H1 (cell line): ENCODE data around the gene S100PBP. TPM values are rescaled to one million over a fixed set of nuclear protein-coding genes. Genes with fewer than 3 reads are reported as not detected.
A peak's percentile ranks its signal among the peaks of the same experiment; 100 is the strongest.

Experiments used
- CTCF ChIA-PET: fragments of 300-600 bp; sonication (Branson Sonifier 250); formaldehyde crosslinking; loops from one replicate; lab custom pipeline; 2021; ENCODE audit not compliant: partially characterized antibody; lab: Charles Lee
- POLR2A ChIA-PET: fragments of 300-600 bp; sonication (Branson Sonifier 250); formaldehyde crosslinking; loops from one replicate; lab custom pipeline; 2021; ENCODE audit warnings: inconsistent platforms; ENCODE audit not compliant: partially characterized antibody; lab: Charles Lee
- DNase-seq, 2 experiments: peaks; one replicate each; pipeline versions ENCODE4 v3.0.0 to v3.0.0-alpha.2; 2010 to 2022; ENCODE audit warnings: low spot score in 2 of 2, low read depth in 1 of 2, mixed read lengths in 1 of 2
- FAIRE-seq: peaks from 2 replicates; lab custom pipeline; 2011; peaks lifted over from hg19 to GRCh38; lab: Jason Lieb, UNC
- H2AFZ ChIP-seq: 2 replicates; pipeline ENCODE4 v1.8.1; 2012; ENCODE audit warnings: low read length, inconsistent platforms
- H2AK5ac ChIP-seq: 2 replicates; pipeline ENCODE4 v1.6.1; 2013; ENCODE audit warnings: low read depth, low read length
- H2BK120ac ChIP-seq: replicated peaks from 2 replicates; pipeline ENCODE3; 2013; ENCODE audit warnings: low read depth, low read length, inconsistent platforms
- H2BK12ac ChIP-seq: 2 replicates; pipeline ENCODE4 v1.6.1; 2013; ENCODE audit warnings: low read depth, low read length
- H2BK15ac ChIP-seq: 2 replicates; pipeline ENCODE4 v1.6.1; 2013; ENCODE audit warnings: low read length
- H2BK20ac ChIP-seq: 2 replicates; pipeline ENCODE4 v1.6.1; 2013; ENCODE audit warnings: low read length
- H2BK5ac ChIP-seq: 2 replicates; pipeline ENCODE4 v1.6.1; 2013; ENCODE audit warnings: low read depth, low read length
- H3K14ac ChIP-seq: 2 replicates; pipeline ENCODE4 v1.6.1; 2013; ENCODE audit warnings: inconsistent platforms; ENCODE audit not compliant: insufficient read length
- H3K18ac ChIP-seq: 2 replicates; pipeline ENCODE4 v1.6.1; 2013; ENCODE audit warnings: low read length; ENCODE audit errors: extremely low read depth
- H3K23ac ChIP-seq: 2 replicates; pipeline ENCODE4 v1.6.1; 2013; ENCODE audit warnings: inconsistent platforms; ENCODE audit not compliant: insufficient read length
- H3K23me2 ChIP-seq: 2 replicates; pipeline ENCODE4 v1.6.1; 2013; ENCODE audit warnings: low read depth, low read length
- H3K27ac ChIP-seq: 2 replicates; pipeline ENCODE4 v1.6.1; 2011; ENCODE audit warnings: low read depth, low read length, inconsistent platforms
- H3K27me3 ChIP-seq, 4 experiments: replicated peaks in 1 of 4; 1 replicate in 1 of 4; 2 replicates in 3 of 4; pipeline versions ENCODE4 v1.6.1 to v1.8.1; 2011 to 2013; ENCODE audit warnings: low read length in 3 of 4, mild to moderate bottlenecking in 3 of 4, inconsistent platforms in 2 of 4, mixed read lengths in 2 of 4, moderate library complexity in 1 of 4; ENCODE audit not compliant: control insufficient read depth in 3 of 4, insufficient read depth in 3 of 4; ENCODE audit errors: extremely low read depth in 1 of 4
- H3K36me3 ChIP-seq, 4 experiments: 2 replicates each; pipeline versions ENCODE4 v1.6.1 to v1.8.1; 2011 to 2013; ENCODE audit warnings: mild to moderate bottlenecking in 4 of 4, low read length in 3 of 4, moderate library complexity in 2 of 4, control low read depth in 1 of 4, inconsistent platforms in 1 of 4; ENCODE audit not compliant: insufficient read depth in 4 of 4, control insufficient read depth in 2 of 4
- H3K4ac ChIP-seq: replicated peaks from 2 replicates; pipeline ENCODE3; 2013; ENCODE audit warnings: low read length, low read depth, mixed read lengths, inconsistent platforms; ENCODE audit not compliant: insufficient read length
- H3K4me1 ChIP-seq, 4 experiments: replicated peaks in 1 of 4; 1 replicate in 1 of 4; 2 replicates in 3 of 4; pipeline versions ENCODE4 v1.6.1 to v1.8.1; 2011 to 2013; ENCODE audit warnings: low read length in 3 of 4, inconsistent platforms in 2 of 4, mixed read lengths in 1 of 4; ENCODE audit not compliant: insufficient read depth in 4 of 4, control insufficient read depth in 3 of 4
- H3K4me2 ChIP-seq, 2 experiments: 2 replicates each; pipeline versions ENCODE4 v1.6.1 to v1.8.1; 2011 to 2013; ENCODE audit warnings: low read depth in 2 of 2, low read length in 2 of 2, control low read depth in 1 of 2, inconsistent platforms in 1 of 2, mild to moderate bottlenecking in 1 of 2; ENCODE audit not compliant: insufficient read depth in 1 of 2
- H3K4me3 ChIP-seq, 4 experiments: fragments of 200-600, 300-600 bp in 1 of 4; sonication (generic), shearing (Covaris generic), sonication (Bioruptor Twin) in 1 of 4; 2 replicates each; pipeline versions ENCODE4 v1.5.1 to v1.8.1; 2011 to 2016; ENCODE audit warnings: low read length in 4 of 4, low read depth in 3 of 4, control low read depth in 2 of 4, inconsistent platforms in 2 of 4, mild to moderate bottlenecking in 2 of 4, mixed read lengths in 1 of 4, moderate library complexity in 1 of 4; ENCODE audit not compliant: insufficient read depth in 2 of 4; ENCODE audit errors: extremely low read depth in 1 of 4
- H3K56ac ChIP-seq: replicated peaks from 2 replicates; pipeline ENCODE3; 2013; ENCODE audit warnings: low read depth, mild to moderate bottlenecking, mixed read lengths, low read length, inconsistent platforms; ENCODE audit not compliant: insufficient read length
- H3K79me1 ChIP-seq: 2 replicates; pipeline ENCODE4 v1.6.1; 2013; ENCODE audit warnings: low read depth, low read length, control low read depth
- H3K79me2 ChIP-seq, 2 experiments: 2 replicates each; pipeline versions ENCODE4 v1.6.1 to v1.8.1; 2012 to 2013; ENCODE audit warnings: low read length in 2 of 2, mild to moderate bottlenecking in 2 of 2, inconsistent platforms in 1 of 2; ENCODE audit not compliant: insufficient read depth in 2 of 2, control insufficient read depth in 1 of 2
- H3K9ac ChIP-seq, 4 experiments: replicated peaks in 1 of 4; 1 replicate in 1 of 4; 2 replicates in 3 of 4; pipeline versions ENCODE4 v1.6.1 to v1.8.1; 2011 to 2013; ENCODE audit warnings: low read depth in 3 of 4, low read length in 3 of 4, control low read depth in 2 of 4, mild to moderate bottlenecking in 2 of 4, moderate library complexity in 2 of 4, inconsistent platforms in 1 of 4; ENCODE audit errors: extremely low read depth in 1 of 4
- H3K9me3 ChIP-seq, 2 experiments: 2 replicates each; pipeline versions ENCODE4 v1.6.1 to v1.8.1; 2012 to 2013; ENCODE audit warnings: mild to moderate bottlenecking in 2 of 2, moderate library complexity in 2 of 2, control low read depth in 1 of 2, inconsistent platforms in 1 of 2, low read depth in 1 of 2, low read length in 1 of 2, mixed read lengths in 1 of 2; ENCODE audit not compliant: insufficient read depth in 2 of 2
- H4K20me1 ChIP-seq, 2 experiments: replicated peaks in 1 of 2; 2 replicates each; pipeline versions ENCODE3 to v1.8.1; 2011 to 2013; ENCODE audit warnings: inconsistent platforms in 2 of 2, low read length in 2 of 2, mild to moderate bottlenecking in 1 of 2; ENCODE audit not compliant: insufficient read depth in 2 of 2, control insufficient read depth in 1 of 2
- H4K5ac ChIP-seq: 2 replicates; pipeline ENCODE4 v1.6.1; 2013; ENCODE audit warnings: low read length, low read depth, mixed read lengths, inconsistent platforms; ENCODE audit not compliant: insufficient read length
- H4K8ac ChIP-seq: 2 replicates; pipeline ENCODE4 v1.8.0; 2013; ENCODE audit warnings: mild to moderate bottlenecking, moderate library complexity, low read length, inconsistent platforms; ENCODE audit not compliant: insufficient read depth; ENCODE audit errors: extremely low read depth
- H4K91ac ChIP-seq: replicated peaks from 2 replicates; pipeline ENCODE3; 2013; ENCODE audit warnings: low read length, mixed read lengths, inconsistent platforms; ENCODE audit not compliant: insufficient read length
- BACH1 ChIP-seq: IDR thresholded peaks from 2 replicates; pipeline ENCODE4 v1.6.1; 2012; ENCODE audit warnings: low read length, improper control_type of control experiment
- CHD1 ChIP-seq: IDR thresholded peaks from 2 replicates; pipeline ENCODE4 v1.6.1; 2012; ENCODE audit warnings: low read depth, low read length, improper control_type of control experiment
- GTF2F1 ChIP-seq: IDR thresholded peaks from 2 replicates; pipeline ENCODE4 v1.6.1; 2012; ENCODE audit warnings: low read depth, low read length, improper control_type of control experiment, borderline replicate concordance
- POLR2A ChIP-seq, 2 experiments: IDR thresholded peaks; 1 replicate in 1 of 2; 2 replicates in 1 of 2; pipeline ENCODE4 v1.6.1; 2011; ENCODE audit warnings: low read depth in 2 of 2, low read length in 2 of 2, mild to moderate bottlenecking in 2 of 2; ENCODE audit errors: control extremely low read depth in 1 of 2
- POLR2AphosphoS5 ChIP-seq: IDR thresholded peaks from 2 replicates; pipeline ENCODE4 v1.6.1; 2011; ENCODE audit warnings: low read depth, low read length
- WGBS, 2 experiments: shearing (Covaris generic) in 1 of 2; methylation state at CpG; one replicate each; pipeline versions ENCODE4 v1.1.6 to v1.1.7; 2013 to 2015; ENCODE audit warnings: low lambda C conversion rate in 2 of 2, mixed read lengths in 2 of 2, inconsistent platforms in 1 of 2, low coverage in 1 of 2, missing lambda C conversion rate in 1 of 2; ENCODE audit not compliant: insufficient replicate concordance in 2 of 2, insufficient coverage in 1 of 2, insufficient read length in 1 of 2; ENCODE audit errors: extremely low coverage in 1 of 2, missing lambda C conversion rate in 1 of 2; 5-methylcytosine and 5-hydroxymethylcytosine counted together
- polyA plus RNA-seq, 7 experiments: library from polyadenylated mRNA; depleted of rRNA in 3 of 7; stranded (reverse) in 5 of 7; unstranded in 2 of 7; fragments of >200 nt in 5 of 7; fragments of 200-250 nt in 2 of 7; gene quantifications; 1 replicate in 5 of 7; 2 replicates in 1 of 7; 4 replicates in 1 of 7; pipeline versions ENCODE4 v1.2.1 to v1.2.3, GENCODE V29; 2011 to 2013; ENCODE audit warnings: missing spikeins in 2 of 7, mixed read lengths in 2 of 7
- total RNA-seq: library from RNA; stranded (reverse); fragmentation: NEBNext Ultra II Directional; extraction: Animal tissue kit (Norgen Biotek cat#: 25700); gene quantifications from 2 replicates; pipeline ENCODE4 v1.2.1, GENCODE V29; 2021

Gene S100PBP
- total and polyA plus RNA-seq, 2 of the 8 experiments (the other 6 are each of a cell fraction or from before 2014, with no cell fraction given), result 43.8 to 68.3 TPM

GRCh38 chr1:32772281-32773017 lies 45.0 kb upstream of the S100PBP start:
- Histone ChIP-seq H3K56ac (no peak overlapping the region), H4K8ac (no peak overlapping the region; the same call in 1 of the 2 replicates), H2BK20ac (no peak overlapping the region), H3K27me3 (no peaks in the 10 kb centered on the region), H3K4me3 (no peak overlapping the region), H3K27ac (no peak overlapping the region), H3K9me3 (no peaks in the 10 kb centered on the region), H2AK5ac (no peak overlapping the region), H3K4me1 (peaks cover 0 to 25% (median 11%) of the 10 kb centered on the region in 4 experiments; a peak in 6 of 7 replicates), H3K79me2 (peaks cover 1 to 8% of the 10 kb centered on the region in 2 experiments), H2BK15ac (peak overlapping the region; percentile 53; the same call in 1 of the 2 replicates), H2BK5ac (0 out of 2 replicates have a peak overlapping the region, but pooled peaks have one; percentile 27), H3K9ac (no peak overlapping the region), H3K36me3 (peaks cover 12 to 66% (median 32%) of the 10 kb centered on the region in 4 experiments; a peak in 7 of 8 replicates)
- no peak for DNase-seq
- 81% methylated on average over 8 of the region's 10 CpGs; no CpG with 5 or more reads in 1 of the 2 experiments for WGBS, 2 experiments
- CTCF ChIA-PET, result interaction anchor here (0.5 to 12.2 kb wide), 25 partner anchors 8 to 377 kb away, joined by 3 to 329 read pairs (median 10); partner anchors contain the start of genes HPCA and SYNC
- TF ChIP-seq POLR2AphosphoS5 (0 out of 2 replicates have a peak, but pooled peaks have one; percentile 3), BACH1 (no peak), GTF2F1 (no peak), CHD1 (no peak), POLR2A (IDR thresholded peaks at IDR 0.05; ENCODE audit: control extremely low read depth in 1 of 2, low read depth in 2 of 2, low read length in 2 of 2) (peak in 1 of 2 experiments; percentile 38; a peak in 1 of 3 replicates)
- TF ChIP-seq, all 59 proteins: peak for 2
- Histone ChIP-seq H2AFZ (no peak overlapping the region), H3K14ac (no peak overlapping the region), H2BK120ac (no peak overlapping the region), H2BK12ac (no peak overlapping the region), H3K79me1 (peaks cover 8% of the 10 kb centered on the region), H4K91ac (no peak overlapping the region), H4K5ac (no peak overlapping the region), H3K18ac (peak overlapping the region; percentile 15), H4K20me1 (peaks cover 7 to 15% of the 10 kb centered on the region in 2 experiments), H3K23ac (no peak overlapping the region), H3K4ac (no peak overlapping the region), H3K23me2 (no peaks in the 10 kb centered on the region), H3K4me2 (no peak overlapping the region)
- FAIRE-seq, result no peak
- POLR2A ChIA-PET, result interaction anchor here (0.5 to 12.6 kb wide), 28 partner anchors 10 to 378 kb away, joined by 3 to 295 read pairs (median 8); partner anchors contain the start of genes BSDC1, RBBP4, S100PBP and SYNC
